Measurements from ENCODE around the gene CNTNAP2. TPM values are rescaled to one million over a fixed set of nuclear protein-coding genes. Genes with fewer than 3 reads are reported as not detected.

CNTNAP2 gene
- total and polyA plus RNA-seq, 2 of the 8 experiments (the other 6 are each of a cell fraction or from before 2014, with no cell fraction given), result 27.9 to 71.0 TPM

GRCh38 chr7:146094356-146094755, 22.2 kb upstream of the CNTNAP2 start:
- Histone ChIP-seq H2BK120ac (replicated peaks; ENCODE audit: low read depth, low read length) (no peak overlapping the region), H3K27me3 (replicated peaks in 1 of 4; ENCODE audit: control insufficient read depth in 3 of 4, extremely low read depth in 1 of 4, insufficient read depth in 3 of 4, low read length in 3 of 4) (peaks cover 0 to 2% (median 0%) of the 10 kb centered on the region in 4 experiments; a peak in 1 of 7 replicates), H3K14ac (ENCODE audit: insufficient read length) (no peak overlapping the region), H3K4me1 (replicated peaks in 1 of 4; ENCODE audit: control insufficient read depth in 3 of 4, insufficient read depth in 4 of 4, low read length in 3 of 4) (peaks cover 0 to 2% (median 0%) of the 10 kb centered on the region in 4 experiments; a peak in 1 of 7 replicates), H3K79me1 (ENCODE audit: low read depth, low read length) (no peaks in the 10 kb centered on the region), H4K91ac (replicated peaks; ENCODE audit: insufficient read length, low read length) (no peak overlapping the region), H3K4me3 (ENCODE audit: extremely low read depth in 1 of 4, insufficient read depth in 2 of 4, low read depth in 3 of 4, low read length in 4 of 4) (no peak overlapping the region), H3K4me2 (ENCODE audit: insufficient read depth in 1 of 2, low read depth in 2 of 2, low read length in 2 of 2) (no peak overlapping the region), H2AFZ (ENCODE audit: low read length) (no peak overlapping the region), H3K79me2 (ENCODE audit: control insufficient read depth in 1 of 2, insufficient read depth in 2 of 2, low read length in 2 of 2) (no peaks in the 10 kb centered on the region), H2BK15ac (ENCODE audit: low read length) (no peak overlapping the region), H3K18ac (ENCODE audit: extremely low read depth, low read length) (no peak overlapping the region), H3K23me2 (ENCODE audit: low read depth, low read length) (no peaks in the 10 kb centered on the region), H2BK20ac (ENCODE audit: low read length) (no peak overlapping the region), H3K23ac (ENCODE audit: insufficient read length) (no peak overlapping the region), H3K27ac (ENCODE audit: low read depth, low read length) (no peak overlapping the region), H3K9ac (replicated peaks in 1 of 4; ENCODE audit: extremely low read depth in 1 of 4, low read depth in 3 of 4, low read length in 3 of 4) (no peak overlapping the region), H2BK5ac (ENCODE audit: low read depth, low read length) (no peak overlapping the region), H2BK12ac (ENCODE audit: low read depth, low read length) (no peak overlapping the region), H2AK5ac (ENCODE audit: low read depth, low read length) (no peak overlapping the region), H3K4ac (replicated peaks; ENCODE audit: insufficient read length, low read depth, low read length) (no peak overlapping the region), H4K5ac (ENCODE audit: insufficient read length, low read depth, low read length) (no peak overlapping the region), H4K8ac (ENCODE audit: extremely low read depth, insufficient read depth, low read length) (no peak overlapping the region), H3K9me3 (ENCODE audit: insufficient read depth in 2 of 2, low read depth in 1 of 2, low read length in 1 of 2) (no peaks in the 10 kb centered on the region), H4K20me1 (replicated peaks in 1 of 2; ENCODE audit: control insufficient read depth in 1 of 2, insufficient read depth in 2 of 2, low read length in 2 of 2) (no peaks in the 10 kb centered on the region), H3K36me3 (ENCODE audit: control insufficient read depth in 2 of 4, insufficient read depth in 4 of 4, low read length in 3 of 4) (no peaks in the 10 kb centered on the region), H3K56ac (replicated peaks; ENCODE audit: insufficient read length, low read depth, low read length) (no peak overlapping the region)
- no peak for FAIRE-seq
- ChIA-PET POLR2A (ENCODE audit: partially characterized antibody) (no interaction called here), CTCF (ENCODE audit: partially characterized antibody) (no interaction called here)
- DNase-seq (ENCODE audit: low read depth in 1 of 2, low spot score in 2 of 2), result no peak
- 93% methylated on average over 4 of the region's 4 CpGs; no CpG with 5 or more reads in 1 of the 2 experiments for WGBS, 2 experiments (ENCODE audit: extremely low coverage in 1 of 2, insufficient coverage in 1 of 2, insufficient read length in 1 of 2, insufficient replicate concordance in 2 of 2, low coverage in 1 of 2, low lambda C conversion rate in 2 of 2, missing lambda C conversion rate in 1 of 2)
- TF ChIP-seq NANOG (IDR thresholded peaks at IDR 0.05; ENCODE audit: insufficient read depth, low read depth, low read length, poor library complexity, severe bottlenecking) (no peak), EZH2 (IDR thresholded peaks at IDR 0.05; ENCODE audit: low read depth, low read length, severe bottlenecking) (no peak), ATF2 (IDR thresholded peaks at IDR 0.05; ENCODE audit: low read length) (no peak), USF2 (IDR thresholded peaks at IDR 0.05; ENCODE audit: low read length) (no peak), KDM4A (IDR thresholded peaks at IDR 0.05; ENCODE audit: low read depth, low read length, severe bottlenecking) (no peak), RBBP5 (IDR thresholded peaks at IDR 0.05; ENCODE audit: borderline replicate concordance, low read depth, low read length) (no peak), HDAC6 (IDR thresholded peaks at IDR 0.05; ENCODE audit: low read depth, low read length) (no peak), EGR1 (IDR thresholded peaks at IDR 0.05; ENCODE audit: borderline replicate concordance, low read depth, low read length) (no peak), RAD21 (IDR thresholded peaks at IDR 0.05 in 1 of 2, conservative IDR thresholded peaks at IDR 0.05 in 1 of 2; ENCODE audit: low read depth in 2 of 2, low read length in 2 of 2) (no peak), POLR2AphosphoS5 (IDR thresholded peaks at IDR 0.05; ENCODE audit: low read depth, low read length) (no peak)
